ENCODE results near the gene OR5C1. TPM values are rescaled to one million over a fixed set of nuclear protein-coding genes. Genes with fewer than 3 reads are reported as not detected.

OR5C1 gene
- total and polyA plus RNA-seq, 4 donors: not detected

DNA sequence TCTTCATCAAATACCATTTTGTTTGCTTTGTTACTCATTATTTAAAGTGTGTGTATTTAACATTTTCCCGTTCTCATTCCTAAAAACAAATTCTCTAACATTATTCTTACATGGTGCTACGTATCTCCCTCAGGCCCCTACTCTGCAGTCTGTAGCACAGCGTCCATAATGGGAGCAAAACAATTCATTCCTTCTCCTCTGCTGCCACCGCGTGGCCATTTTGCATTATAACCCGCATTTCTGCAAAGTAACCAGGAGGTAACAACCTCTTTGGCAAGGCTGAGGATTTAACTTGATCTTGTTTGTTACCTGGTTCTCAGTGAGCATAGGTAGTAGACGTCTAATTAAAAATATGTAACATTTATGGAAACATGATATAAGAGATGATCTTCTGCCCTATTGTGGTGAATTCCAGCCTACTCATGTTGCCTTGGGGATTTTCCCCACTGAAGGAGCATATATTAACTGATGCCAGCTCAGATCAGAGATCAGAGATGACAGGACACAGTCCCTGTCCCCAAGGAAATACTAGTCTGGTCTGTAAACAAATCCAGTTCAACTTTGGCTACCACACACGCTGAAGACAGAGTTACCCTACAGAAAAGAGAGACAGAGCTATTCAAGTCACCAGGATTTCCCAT lies 21.7 kb downstream of the OR5C1 start:
- Histone ChIP-seq H3K36me3 (ENCODE audit: control insufficient read depth in 4 of 4, insufficient read depth in 3 of 4, low read depth in 1 of 4, low read length in 3 of 4) (no peaks in the 10 kb centered on the region), H3K4me1 (ENCODE audit: control insufficient read depth in 4 of 4, insufficient read depth in 4 of 4, low read length in 3 of 4) (peaks cover 0 to 5% (median 0%) of the 10 kb centered on the region in 4 donors), H3K27me3 (ENCODE audit: control insufficient read depth in 4 of 4, insufficient read depth in 4 of 4, low read length in 3 of 4) (no peaks in the 10 kb centered on the region), H3K9me3 (ENCODE audit: control insufficient read depth in 4 of 4, low read length in 3 of 4) (no peaks in the 10 kb centered on the region), H3K4me3 (ENCODE audit: low read depth in 1 of 3, low read length in 3 of 3) (no peak overlapping the region), H3K27ac (ENCODE audit: low read depth in 1 of 2, low read length in 2 of 2) (no peak overlapping the region), H3K9ac (ENCODE audit: low read depth in 1 of 2, low read length in 2 of 2) (no peak overlapping the region)
- WGBS: 2% methylated on average over 8 of the region's 8 CpGs
- TF ChIP-seq, protein P1, sequence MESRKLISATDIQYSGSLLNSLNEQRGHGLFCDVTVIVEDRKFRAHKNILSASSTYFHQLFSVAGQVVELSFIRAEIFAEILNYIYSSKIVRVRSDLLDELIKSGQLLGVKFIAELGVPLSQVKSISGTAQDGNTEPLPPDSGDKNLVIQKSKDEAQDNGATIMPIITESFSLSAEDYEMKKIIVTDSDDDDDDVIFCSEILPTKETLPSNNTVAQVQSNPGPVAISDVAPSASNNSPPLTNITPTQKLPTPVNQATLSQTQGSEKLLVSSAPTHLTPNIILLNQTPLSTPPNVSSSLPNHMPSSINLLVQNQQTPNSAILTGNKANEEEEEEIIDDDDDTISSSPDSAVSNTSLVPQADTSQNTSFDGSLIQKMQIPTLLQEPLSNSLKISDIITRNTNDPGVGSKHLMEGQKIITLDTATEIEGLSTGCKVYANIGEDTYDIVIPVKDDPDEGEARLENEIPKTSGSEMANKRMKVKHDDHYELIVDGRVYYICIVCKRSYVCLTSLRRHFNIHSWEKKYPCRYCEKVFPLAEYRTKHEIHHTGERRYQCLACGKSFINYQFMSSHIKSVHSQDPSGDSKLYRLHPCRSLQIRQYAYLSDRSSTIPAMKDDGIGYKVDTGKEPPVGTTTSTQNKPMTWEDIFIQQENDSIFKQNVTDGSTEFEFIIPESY (IDR thresholded peaks at IDR 0.05): no peak
- TF ChIP-seq RAD21 (IDR thresholded peaks at IDR 0.05): peak; percentile 98 to 99
- TF ChIP-seq YY1 (IDR thresholded peaks at IDR 0.05): peak; percentile 67
- TF ChIP-seq, protein P2, sequence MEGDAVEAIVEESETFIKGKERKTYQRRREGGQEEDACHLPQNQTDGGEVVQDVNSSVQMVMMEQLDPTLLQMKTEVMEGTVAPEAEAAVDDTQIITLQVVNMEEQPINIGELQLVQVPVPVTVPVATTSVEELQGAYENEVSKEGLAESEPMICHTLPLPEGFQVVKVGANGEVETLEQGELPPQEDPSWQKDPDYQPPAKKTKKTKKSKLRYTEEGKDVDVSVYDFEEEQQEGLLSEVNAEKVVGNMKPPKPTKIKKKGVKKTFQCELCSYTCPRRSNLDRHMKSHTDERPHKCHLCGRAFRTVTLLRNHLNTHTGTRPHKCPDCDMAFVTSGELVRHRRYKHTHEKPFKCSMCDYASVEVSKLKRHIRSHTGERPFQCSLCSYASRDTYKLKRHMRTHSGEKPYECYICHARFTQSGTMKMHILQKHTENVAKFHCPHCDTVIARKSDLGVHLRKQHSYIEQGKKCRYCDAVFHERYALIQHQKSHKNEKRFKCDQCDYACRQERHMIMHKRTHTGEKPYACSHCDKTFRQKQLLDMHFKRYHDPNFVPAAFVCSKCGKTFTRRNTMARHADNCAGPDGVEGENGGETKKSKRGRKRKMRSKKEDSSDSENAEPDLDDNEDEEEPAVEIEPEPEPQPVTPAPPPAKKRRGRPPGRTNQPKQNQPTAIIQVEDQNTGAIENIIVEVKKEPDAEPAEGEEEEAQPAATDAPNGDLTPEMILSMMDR (IDR thresholded peaks at IDR 0.05; ENCODE audit: low read depth, low read length, missing input control): peak; percentile 87
- peak; percentile 79 for DNase-seq (ENCODE audit: low spot score)

DNA sequence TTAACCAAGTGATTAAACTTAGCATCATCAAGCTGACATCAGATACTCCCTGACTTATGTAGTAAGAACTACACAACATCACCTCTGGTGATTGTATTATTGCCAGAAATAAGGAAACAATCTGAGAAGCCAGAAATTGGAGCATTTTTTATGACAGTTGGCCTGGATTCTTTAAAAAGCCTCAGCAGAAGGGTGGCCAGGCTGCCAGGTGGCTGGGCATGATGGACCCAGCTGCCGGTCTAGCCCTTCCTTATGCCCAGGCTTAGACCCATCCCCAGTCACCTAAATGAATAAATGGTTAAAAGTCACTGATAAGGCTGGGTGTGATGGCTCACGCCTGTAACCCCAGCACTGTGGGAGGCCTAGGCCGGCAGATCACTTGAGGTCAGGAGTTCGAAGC lies 24.0 kb downstream of the OR5C1 start:
- no peaks in the 10 kb centered on the region for H3K9me3 ChIP-seq (ENCODE audit: control insufficient read depth in 4 of 4, low read length in 3 of 4)
- 81% methylated on average over 4 of the region's 4 CpGs for WGBS
- TF ChIP-seq FOXA1 (IDR thresholded peaks at IDR 0.05) (no peak), FOXA2 (IDR thresholded peaks at IDR 0.05) (no peak), JUND (IDR thresholded peaks at IDR 0.05) (no peak), RAD21 (IDR thresholded peaks at IDR 0.05) (no peak), HNF4A (conservative IDR thresholded peaks at IDR 0.05) (no peak), NR2F2 (IDR thresholded peaks at IDR 0.05) (no peak), RXRA (IDR thresholded peaks at IDR 0.05) (no peak), GABPA (IDR thresholded peaks at IDR 0.05 in 1 of 2, conservative IDR thresholded peaks at IDR 0.05 in 1 of 2) (no peak), SP1 (IDR thresholded peaks at IDR 0.05) (no peak), YY1 (IDR thresholded peaks at IDR 0.05) (no peak)
- TF ChIP-seq, protein P3, sequence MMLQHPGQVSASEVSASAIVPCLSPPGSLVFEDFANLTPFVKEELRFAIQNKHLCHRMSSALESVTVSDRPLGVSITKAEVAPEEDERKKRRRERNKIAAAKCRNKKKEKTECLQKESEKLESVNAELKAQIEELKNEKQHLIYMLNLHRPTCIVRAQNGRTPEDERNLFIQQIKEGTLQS (IDR thresholded peaks at IDR 0.05): no peak
- TF ChIP-seq, protein P4, sequence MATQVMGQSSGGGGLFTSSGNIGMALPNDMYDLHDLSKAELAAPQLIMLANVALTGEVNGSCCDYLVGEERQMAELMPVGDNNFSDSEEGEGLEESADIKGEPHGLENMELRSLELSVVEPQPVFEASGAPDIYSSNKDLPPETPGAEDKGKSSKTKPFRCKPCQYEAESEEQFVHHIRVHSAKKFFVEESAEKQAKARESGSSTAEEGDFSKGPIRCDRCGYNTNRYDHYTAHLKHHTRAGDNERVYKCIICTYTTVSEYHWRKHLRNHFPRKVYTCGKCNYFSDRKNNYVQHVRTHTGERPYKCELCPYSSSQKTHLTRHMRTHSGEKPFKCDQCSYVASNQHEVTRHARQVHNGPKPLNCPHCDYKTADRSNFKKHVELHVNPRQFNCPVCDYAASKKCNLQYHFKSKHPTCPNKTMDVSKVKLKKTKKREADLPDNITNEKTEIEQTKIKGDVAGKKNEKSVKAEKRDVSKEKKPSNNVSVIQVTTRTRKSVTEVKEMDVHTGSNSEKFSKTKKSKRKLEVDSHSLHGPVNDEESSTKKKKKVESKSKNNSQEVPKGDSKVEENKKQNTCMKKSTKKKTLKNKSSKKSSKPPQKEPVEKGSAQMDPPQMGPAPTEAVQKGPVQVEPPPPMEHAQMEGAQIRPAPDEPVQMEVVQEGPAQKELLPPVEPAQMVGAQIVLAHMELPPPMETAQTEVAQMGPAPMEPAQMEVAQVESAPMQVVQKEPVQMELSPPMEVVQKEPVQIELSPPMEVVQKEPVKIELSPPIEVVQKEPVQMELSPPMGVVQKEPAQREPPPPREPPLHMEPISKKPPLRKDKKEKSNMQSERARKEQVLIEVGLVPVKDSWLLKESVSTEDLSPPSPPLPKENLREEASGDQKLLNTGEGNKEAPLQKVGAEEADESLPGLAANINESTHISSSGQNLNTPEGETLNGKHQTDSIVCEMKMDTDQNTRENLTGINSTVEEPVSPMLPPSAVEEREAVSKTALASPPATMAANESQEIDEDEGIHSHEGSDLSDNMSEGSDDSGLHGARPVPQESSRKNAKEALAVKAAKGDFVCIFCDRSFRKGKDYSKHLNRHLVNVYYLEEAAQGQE (IDR thresholded peaks at IDR 0.05): no peak
- TF ChIP-seq, protein P2 (IDR thresholded peaks at IDR 0.05; ENCODE audit: low read depth, low read length, missing input control): no peak
- no peak overlapping the region for H3K4me3 ChIP-seq (ENCODE audit: low read depth in 1 of 3, low read length in 3 of 3)
- H3K4me1 ChIP-seq (ENCODE audit: control insufficient read depth in 4 of 4, insufficient read depth in 4 of 4, low read length in 3 of 4): peaks cover 0 to 5% (median 0%) of the 10 kb centered on the region in 4 donors
- no peaks in the 10 kb centered on the region for H3K36me3 ChIP-seq (ENCODE audit: control insufficient read depth in 4 of 4, insufficient read depth in 3 of 4, low read depth in 1 of 4, low read length in 3 of 4)
- H3K9ac ChIP-seq (ENCODE audit: low read depth in 1 of 2, low read length in 2 of 2): no peak overlapping the region
- H3K27ac ChIP-seq (ENCODE audit: low read depth in 1 of 2, low read length in 2 of 2): no peak overlapping the region
- H3K27me3 ChIP-seq (ENCODE audit: control insufficient read depth in 4 of 4, insufficient read depth in 4 of 4, low read length in 3 of 4): no peaks in the 10 kb centered on the region
- no peak for DNase-seq (ENCODE audit: low spot score)

Data from liver (tissue), 9 donors.